SK-N-MC (cell line): Measurements from ENCODE around the gene ZNF664.

Experiments used
- EZH2 ChIP-seq: fragments of 200-600 bp; sonication (generic); IDR thresholded peaks from one replicate; pipeline ENCODE4 v1.6.1; 2017; ENCODE audit warnings: antibody characterized with exemption
- FOXP2 ChIP-seq: optimal IDR thresholded peaks from 2 replicates; pipeline ENCODE3; 2011; ENCODE audit warnings: mild to moderate bottlenecking, moderate library complexity; ENCODE audit not compliant: insufficient read depth; ENCODE audit errors: extremely low read length, control extremely low read depth
- POLR2AphosphoS5 ChIP-seq: IDR thresholded peaks from 2 replicates; pipeline ENCODE4 v1.6.1; 2012; ENCODE audit warnings: mild to moderate bottlenecking, low read depth, low read length, borderline replicate concordance

DNA sequence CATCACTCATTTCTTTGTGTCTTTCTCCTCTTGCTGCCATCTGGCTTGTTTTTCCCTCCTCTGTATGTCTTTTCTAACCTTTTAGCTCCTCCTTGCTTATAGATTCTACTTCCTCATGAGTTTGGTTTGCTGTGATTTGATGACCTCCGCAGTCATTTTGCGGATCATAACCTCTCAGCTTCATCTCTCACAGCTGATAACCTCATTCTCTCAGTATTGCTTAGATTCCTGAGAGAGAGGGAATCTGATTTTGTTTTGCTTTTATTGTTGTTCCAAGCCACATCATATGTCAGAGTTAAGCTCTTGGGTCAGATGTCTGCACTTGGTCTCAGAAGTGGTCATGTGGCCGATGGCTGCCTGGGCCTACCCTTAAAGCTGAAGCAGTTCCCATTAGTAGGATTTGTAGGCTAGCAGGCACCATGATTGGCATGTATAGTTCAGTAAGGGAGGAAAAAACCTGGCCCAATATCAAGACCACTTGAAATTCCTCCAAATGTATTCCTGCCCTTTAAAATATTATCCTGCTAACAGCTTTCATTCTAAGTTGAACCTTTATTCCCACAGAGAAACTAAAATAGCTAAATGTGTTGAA, 13.5 kb downstream of the ZNF664 start:
- TF ChIP-seq EZH2 (no peak), POLR2AphosphoS5 (no peak), FOXP2 (no peak)
